Esophagus muscularis mucosa (tissue), 4 donors: ENCODE results near the gene PIH1D1.

ENCODE experiments used
- EP300 ChIP-seq: sonication (generic); formaldehyde crosslinking; IDR thresholded peaks from one replicate; pipeline ENCODE4 v1.6.1; 2017; ENCODE audit warnings: antibody characterized with exemption
- POLR2A ChIP-seq: fragments of 450-650 bp; IDR thresholded peaks from one replicate; pipeline ENCODE4 v1.6.1; 2017; ENCODE audit warnings: antibody characterized with exemption, moderate library complexity, mild to moderate bottlenecking, low read depth
- TF ChIP-seq, protein P1 (sequence below), 3 experiments: fragments of 200-600 bp in 2 of 3; fragments of 450-650 bp in 1 of 3; sonication (generic) in 2 of 3; IDR thresholded peaks; one replicate each; pipeline ENCODE4 v1.5.1; 2017 to 2019; ENCODE audit warnings: antibody characterized with exemption in 3 of 3, mild to moderate bottlenecking in 2 of 3, moderate library complexity in 1 of 3

DNA sequence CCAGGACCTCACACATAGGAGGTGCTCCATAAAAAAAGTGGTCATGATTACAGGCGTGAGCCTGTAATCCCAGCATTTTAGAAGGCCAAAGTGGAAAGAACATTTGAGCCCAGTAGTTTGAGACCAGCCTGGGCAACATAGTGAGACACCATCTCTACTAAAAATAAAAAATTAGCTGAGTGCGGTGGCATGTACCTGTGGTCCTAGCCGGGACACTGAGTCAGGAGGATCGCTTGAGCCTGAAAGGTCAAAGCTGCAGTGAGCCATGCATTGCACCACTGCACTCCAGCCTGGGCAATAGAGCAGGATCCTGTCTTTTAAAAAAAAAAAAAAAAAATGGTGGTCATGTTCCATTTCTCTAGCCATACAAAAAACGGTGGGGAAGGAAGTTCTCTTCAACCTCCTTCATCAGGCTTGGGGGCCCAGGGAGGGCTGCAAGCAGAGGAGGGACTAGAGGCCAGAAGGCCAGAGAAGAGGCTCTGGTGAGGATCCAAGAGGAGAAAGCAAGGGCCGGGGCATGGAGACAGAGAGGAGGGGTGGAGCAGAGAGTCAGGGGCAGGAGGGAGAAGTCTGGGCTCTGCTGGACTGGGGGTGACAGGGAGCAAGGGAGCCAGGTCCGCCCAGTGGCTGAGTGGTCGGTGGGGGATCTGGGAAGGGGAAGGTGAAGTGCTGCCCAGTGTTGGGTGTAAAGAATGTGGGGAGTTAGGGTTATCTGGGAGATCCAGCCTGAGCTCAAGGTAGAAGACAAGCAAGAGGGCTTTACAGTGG lies 54.7 kb downstream of the PIH1D1 start:
- TF ChIP-seq, protein P1, sequence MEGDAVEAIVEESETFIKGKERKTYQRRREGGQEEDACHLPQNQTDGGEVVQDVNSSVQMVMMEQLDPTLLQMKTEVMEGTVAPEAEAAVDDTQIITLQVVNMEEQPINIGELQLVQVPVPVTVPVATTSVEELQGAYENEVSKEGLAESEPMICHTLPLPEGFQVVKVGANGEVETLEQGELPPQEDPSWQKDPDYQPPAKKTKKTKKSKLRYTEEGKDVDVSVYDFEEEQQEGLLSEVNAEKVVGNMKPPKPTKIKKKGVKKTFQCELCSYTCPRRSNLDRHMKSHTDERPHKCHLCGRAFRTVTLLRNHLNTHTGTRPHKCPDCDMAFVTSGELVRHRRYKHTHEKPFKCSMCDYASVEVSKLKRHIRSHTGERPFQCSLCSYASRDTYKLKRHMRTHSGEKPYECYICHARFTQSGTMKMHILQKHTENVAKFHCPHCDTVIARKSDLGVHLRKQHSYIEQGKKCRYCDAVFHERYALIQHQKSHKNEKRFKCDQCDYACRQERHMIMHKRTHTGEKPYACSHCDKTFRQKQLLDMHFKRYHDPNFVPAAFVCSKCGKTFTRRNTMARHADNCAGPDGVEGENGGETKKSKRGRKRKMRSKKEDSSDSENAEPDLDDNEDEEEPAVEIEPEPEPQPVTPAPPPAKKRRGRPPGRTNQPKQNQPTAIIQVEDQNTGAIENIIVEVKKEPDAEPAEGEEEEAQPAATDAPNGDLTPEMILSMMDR (IDR thresholded peaks at IDR 0.05), result no peak
- TF ChIP-seq EP300 (no peak), POLR2A (no peak)
